ENCODE measurements around the gene KCTD18.

Gene KCTD18

DNA sequence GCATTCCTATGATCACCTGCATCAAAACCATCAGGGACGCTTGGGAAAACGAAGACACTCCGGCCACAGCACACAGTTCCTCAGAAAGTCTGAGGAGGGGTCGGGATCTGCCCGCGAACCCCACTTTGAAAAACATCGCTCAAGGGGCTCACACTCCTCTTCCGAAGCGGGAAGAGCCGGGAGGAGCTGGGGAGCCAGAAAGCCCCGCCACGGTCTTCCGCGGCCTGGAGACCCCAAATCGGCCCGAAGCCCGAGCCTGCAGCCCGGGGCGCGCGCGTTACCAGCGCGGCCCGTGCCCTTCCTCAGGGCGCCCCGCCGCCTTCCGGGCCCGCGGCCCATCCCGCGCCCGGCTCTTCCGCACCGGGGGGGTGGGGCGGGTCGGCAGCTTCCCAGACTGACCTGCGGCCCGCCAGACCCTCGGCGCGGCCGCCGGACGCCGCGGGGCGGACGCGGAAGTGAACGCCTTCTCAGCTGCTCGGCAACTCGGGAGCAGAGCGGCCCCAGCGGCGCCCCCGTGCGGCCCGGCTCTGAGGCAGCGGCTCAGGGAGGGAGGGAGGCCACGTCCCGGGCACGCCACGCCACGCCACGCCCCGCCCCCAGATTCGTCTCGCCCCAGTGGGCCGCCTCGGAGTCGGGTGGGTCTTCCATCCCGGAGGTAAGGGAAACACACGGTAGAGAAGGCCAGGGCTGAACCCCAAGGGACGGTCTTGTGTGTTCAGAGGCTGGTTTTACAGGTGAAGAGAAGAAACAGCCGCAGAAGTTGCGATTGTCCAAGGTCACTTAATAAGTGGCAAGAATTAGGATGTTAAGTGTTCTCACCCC is at the start of gene KCTD18:
Gene KCTD18 (minus strand): TSS at position 457 of the 822 bp plus-strand sequence. CDS start 3,052 bp downstream, outside the sequence.
- peak; percentile 81 for DNase-seq (ENCODE audit: low read depth)

DNA sequence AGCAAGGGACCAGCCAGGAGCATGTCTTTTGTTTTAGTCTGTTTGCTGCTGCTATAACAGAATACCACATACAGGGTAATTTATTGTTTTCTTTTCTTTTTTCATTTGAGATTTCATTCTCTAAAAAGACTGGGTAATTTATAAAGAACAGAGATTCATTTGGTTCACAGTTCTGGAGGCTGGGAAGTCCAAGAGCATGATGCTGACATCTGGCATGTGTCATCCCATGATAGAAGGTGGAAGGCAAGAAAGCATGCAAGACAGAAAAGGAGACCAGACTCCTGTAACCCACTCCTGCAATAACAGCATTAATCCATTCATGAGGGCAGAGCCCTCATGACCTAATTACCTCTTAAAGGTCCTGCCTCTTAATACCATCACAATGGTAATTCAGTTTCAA is 30.9 kb upstream of the KCTD18 start:
- DNase-seq (ENCODE audit: low read depth), result no peak

- DNase-seq (ENCODE audit: low read depth), result no peak
Observed at GRCh38 chr2:200538139-200538538, 28.3 kb upstream of the KCTD18 start.

GRCh38 chr2:200534572-200534971 is 24.7 kb upstream of the KCTD18 start:
- DNase-seq (ENCODE audit: low read depth), result no peak

GRCh38 chr2:200533754-200534153 is 23.9 kb upstream of the KCTD18 start:
- no peak for DNase-seq (ENCODE audit: low read depth)

DNA sequence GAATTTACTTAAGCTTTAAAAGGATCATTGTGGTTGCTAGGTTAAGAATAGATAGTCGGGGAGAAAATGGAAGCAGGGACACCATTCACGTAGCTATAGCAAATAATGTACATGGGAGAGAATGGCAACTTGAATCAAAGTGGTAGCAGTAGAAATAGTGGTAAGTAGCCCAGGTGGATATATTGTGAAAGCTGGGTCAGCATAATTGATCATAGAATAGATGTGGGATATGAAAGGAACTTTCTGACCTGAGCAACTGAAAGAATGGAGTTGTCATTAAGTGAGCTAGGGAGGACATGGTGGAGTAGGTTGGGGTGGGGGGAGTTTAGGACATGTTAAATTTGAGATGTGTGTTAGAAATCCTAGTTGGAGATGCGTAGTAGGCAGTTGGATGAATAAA is 18.4 kb upstream of the KCTD18 start:
- no peak for DNase-seq (ENCODE audit: low read depth)

DNA sequence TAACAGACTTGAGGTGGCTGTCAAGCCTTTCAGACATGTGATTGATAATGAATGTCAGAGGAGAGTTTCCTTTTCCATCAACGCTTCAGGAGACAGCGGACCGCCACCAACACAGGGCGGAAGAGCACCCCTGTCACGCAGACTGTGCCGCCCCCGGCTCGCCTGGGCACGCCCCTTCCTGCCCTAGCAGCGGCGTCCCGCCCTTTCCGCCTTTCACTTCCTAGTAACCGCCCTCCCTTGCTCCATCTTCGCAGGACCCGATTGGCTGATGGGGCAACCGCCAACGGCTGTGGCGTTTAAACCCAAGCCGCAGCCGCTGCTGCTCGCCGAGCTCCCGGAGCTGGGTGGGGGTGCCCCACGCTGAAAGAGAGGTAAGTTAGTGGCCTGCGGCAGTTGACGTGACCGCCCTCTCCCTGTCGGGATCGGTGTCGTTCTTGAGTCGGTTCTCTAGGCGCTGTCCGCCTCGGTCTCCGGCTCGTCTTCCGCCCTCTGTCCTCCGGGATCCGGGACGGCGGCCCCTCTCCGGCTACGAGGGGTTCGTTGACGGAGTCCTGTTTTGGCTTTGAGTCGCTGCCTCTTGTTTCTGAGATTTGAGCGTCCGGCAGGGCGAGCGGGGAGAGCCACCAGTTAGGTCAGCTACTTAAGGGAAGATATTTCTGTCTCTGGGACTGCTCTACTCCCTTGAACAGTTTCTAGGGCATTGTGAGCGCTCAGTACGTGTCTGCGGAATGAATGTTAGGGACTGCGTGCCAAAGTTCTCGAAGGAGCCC is 16.2 kb upstream of the KCTD18 start, which contains the start of gene SGO2:
Gene SGO2 (plus strand): TSS at position 326 of the 770 bp plus-strand sequence. CDS start 6,769 bp downstream, outside the sequence.
- DNase-seq (ENCODE audit: low read depth), result peak; percentile 94

DNA sequence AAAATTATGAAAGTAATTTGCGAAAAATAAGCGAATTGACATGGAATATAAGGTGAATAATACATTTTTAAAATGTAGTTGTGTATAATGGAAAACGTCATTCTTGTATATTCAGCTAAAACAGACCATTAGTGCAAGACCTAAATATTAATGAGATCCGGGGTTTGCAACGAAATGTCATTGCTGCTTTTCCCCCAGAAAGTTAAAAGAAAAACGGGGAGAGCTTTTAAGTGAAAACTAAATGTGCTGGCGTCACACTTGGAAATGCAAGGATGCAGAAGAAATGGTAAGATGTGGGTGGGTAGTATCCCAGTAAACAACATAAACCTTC is 15.6 kb upstream of the KCTD18 start:
- no peak for DNase-seq (ENCODE audit: low read depth)

GRCh38 chr2:200525066-200525465 is 15.2 kb upstream of the KCTD18 start:
- DNase-seq (ENCODE audit: low read depth), result no peak

GRCh38 chr2:200523604-200524003 is 13.7 kb upstream of the KCTD18 start:
- no peak for DNase-seq (ENCODE audit: low read depth)

DNA sequence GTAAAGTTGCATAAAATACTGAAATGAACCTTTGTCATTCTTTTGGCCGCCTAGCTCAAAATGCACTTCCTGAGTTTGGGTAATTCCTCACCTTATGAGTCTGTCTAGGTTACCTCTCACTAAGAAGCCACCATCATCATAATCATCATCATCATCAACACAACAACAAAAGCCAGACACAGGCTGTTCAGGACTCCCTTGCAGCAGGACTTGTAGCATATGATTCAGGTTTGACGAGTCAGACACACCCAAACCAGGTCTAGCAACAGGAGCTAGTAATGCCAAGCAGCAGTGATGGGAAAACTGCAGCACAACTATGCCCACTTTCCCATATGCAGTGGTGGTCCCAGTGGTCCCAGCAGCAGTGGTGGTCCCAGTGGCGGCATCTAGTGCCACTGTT is 13.3 kb upstream of the KCTD18 start:
- no peak for DNase-seq (ENCODE audit: low read depth)

GRCh38 chr2:200515155-200515554 is 5.3 kb upstream of the KCTD18 start:
- no peak for DNase-seq (ENCODE audit: low read depth)

DNA sequence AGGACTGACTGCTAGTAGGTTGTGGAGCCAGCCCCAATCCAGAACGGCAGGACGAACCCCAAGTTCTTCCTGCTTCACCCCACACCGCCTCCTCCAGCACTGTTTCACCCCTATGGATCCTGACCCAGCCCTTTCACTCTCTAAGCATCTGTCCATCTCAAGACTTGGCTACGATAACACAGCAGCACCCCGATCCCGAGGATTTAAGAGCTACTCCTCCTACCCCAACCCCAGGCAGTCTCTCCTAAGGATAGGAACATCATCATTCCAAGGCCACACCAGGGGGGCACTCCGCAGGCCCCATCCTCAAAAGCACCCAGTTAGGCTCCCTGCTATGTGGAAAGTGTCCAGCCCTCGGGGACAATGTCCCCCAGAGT is 645 bp downstream of the KCTD18 start:
- DNase-seq (ENCODE audit: low read depth), result no peak

GRCh38 chr2:200507179-200507578 is 2.7 kb downstream of the KCTD18 start:
- no peak for DNase-seq (ENCODE audit: low read depth)

- no peak for DNase-seq (ENCODE audit: low read depth)
Observed at GRCh38 chr2:200506679-200507078, 3.2 kb downstream of the KCTD18 start.

DNA sequence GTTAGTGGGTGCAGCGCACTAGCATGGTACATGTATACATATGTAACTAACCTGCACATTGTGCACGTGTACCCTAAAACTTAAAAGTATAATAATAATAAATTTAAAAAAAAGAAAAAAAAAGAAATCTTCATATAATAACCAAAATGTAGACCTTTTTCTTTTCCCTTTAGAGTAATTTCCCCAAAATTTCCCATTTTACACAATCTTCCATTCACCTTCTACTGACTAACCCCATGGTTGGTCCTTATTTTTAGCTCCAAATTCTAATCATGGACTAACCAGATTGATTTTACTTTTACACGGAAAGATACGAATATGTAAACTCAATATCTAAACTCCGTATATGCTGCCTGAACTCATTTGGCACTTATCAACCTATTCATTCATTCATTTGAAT is 7.7 kb downstream of the KCTD18 start:
- no peak for DNase-seq (ENCODE audit: low read depth)

- DNase-seq (ENCODE audit: low read depth), result no peak
Observed at GRCh38 chr2:200498402-200499162, 11.3 kb downstream of the KCTD18 start.

- DNase-seq (ENCODE audit: low read depth), result no peak
Observed at GRCh38 chr2:200496696-200497095, 13.2 kb downstream of the KCTD18 start.

DNA sequence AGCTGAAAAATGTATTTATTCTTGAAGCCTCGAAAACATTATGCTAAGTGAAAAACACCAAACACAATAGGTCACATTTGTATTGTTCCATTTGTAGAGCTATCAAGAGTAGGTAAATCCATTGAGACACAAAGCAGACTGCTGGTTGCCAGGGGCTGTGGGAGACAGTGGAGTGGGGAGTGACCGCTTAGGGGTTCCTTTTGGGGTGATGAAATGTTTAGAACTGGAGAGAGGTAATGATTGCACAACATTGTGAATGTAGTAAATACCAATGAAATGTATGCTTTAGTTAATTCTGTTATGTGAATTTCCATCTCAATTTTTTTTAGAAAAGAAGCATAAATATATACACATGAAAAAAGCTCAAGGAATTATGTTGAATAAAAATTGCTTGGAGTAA is 15.8 kb downstream of the KCTD18 start:
- no peak for DNase-seq (ENCODE audit: low read depth)

GRCh38 chr2:200492656-200493055 is 17.2 kb downstream of the KCTD18 start:
- no peak for DNase-seq (ENCODE audit: low read depth)

DNA sequence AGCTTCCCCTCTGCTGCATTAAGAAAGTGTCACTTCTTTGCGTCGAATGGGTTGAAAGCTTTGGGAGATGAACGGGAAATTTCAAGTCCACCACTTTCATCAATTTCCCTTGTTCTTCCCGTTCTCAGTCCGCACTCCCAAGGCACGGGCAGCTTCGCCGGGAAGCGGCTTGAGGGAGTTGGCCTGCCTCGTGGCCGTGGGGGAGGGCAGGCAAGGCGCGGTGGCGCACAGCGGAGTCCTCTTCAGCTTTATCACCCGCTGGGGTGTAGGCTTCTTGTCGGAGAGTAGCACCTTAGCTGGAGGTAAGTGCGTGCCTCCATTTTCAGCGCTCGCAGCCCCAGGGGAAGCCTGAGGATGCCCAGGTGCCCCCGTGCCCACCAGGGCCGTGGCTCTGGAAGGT is 19.9 kb downstream of the KCTD18 start:
- DNase-seq (ENCODE audit: low read depth), result no peak

- DNase-seq (ENCODE audit: low read depth), result no peak
Observed at GRCh38 chr2:200488169-200488568, 21.7 kb downstream of the KCTD18 start.

- DNase-seq (ENCODE audit: low read depth), result no peak
Observed at GRCh38 chr2:200486529-200486928, 23.3 kb downstream of the KCTD18 start.
